Tibial nerve (tissue), 4 donors: ENCODE data around the gene S100A11. TPM values are rescaled to one million over a fixed set of nuclear protein-coding genes. Genes with fewer than 3 reads are reported as not detected.
A peak's percentile ranks its signal among the peaks of the same experiment; 100 is the strongest.

Source experiments
- DNase-seq, 2 donors: peaks; one replicate each; pipeline ENCODE4 v3.0.0-alpha.2; 2019; ENCODE audit warnings: low spot score in 2 of 2
- H3K27ac ChIP-seq, 4 donors: fragments of 200-600 bp; sonication (generic) in 3 of 4; one replicate each; pipeline ENCODE4 v1.5.1; 2017 to 2019; ENCODE audit warnings: mild to moderate bottlenecking in 1 of 4
- H3K27me3 ChIP-seq, 2 donors: fragments of 200-600 bp; sonication (generic) in 1 of 2; one replicate each; pipeline versions ENCODE4 v1.5.1 to v1.6.0; 2017 to 2019
- H3K36me3 ChIP-seq, 3 donors: fragments of 200-600 bp; sonication (generic); one replicate each; pipeline ENCODE4 v1.5.1; 2018 to 2019
- H3K4me1 ChIP-seq, 4 donors: fragments of 200-600 bp; sonication (generic) in 3 of 4; one replicate each; pipeline ENCODE4 v1.5.1; 2017 to 2019
- H3K4me3 ChIP-seq, 4 donors: fragments of 200-600 bp; sonication (generic) in 3 of 4; one replicate each; pipeline ENCODE4 v1.5.1; 2017 to 2019; ENCODE audit warnings: mild to moderate bottlenecking in 1 of 4, moderate library complexity in 1 of 4
- H3K9me3 ChIP-seq, 4 donors: fragments of 200-600 bp; sonication (generic) in 3 of 4; one replicate each; pipeline ENCODE4 v1.5.1; 2017 to 2019
- CTCF ChIP-seq, 5 experiments: fragments of 200-600 bp in 3 of 5; fragments of 450-650 bp in 2 of 5; sonication (generic) in 3 of 5; IDR thresholded peaks; one replicate each; pipeline ENCODE4 v1.5.1; 2016 to 2019; ENCODE audit warnings: antibody characterized with exemption in 5 of 5, mild to moderate bottlenecking in 3 of 5, moderate library complexity in 2 of 5
- EP300 ChIP-seq, 2 donors: sonication (generic); formaldehyde crosslinking; IDR thresholded peaks; one replicate each; pipeline ENCODE4 v1.6.1; 2017; ENCODE audit warnings: antibody characterized with exemption in 2 of 2, mild to moderate bottlenecking in 1 of 2
- POLR2A ChIP-seq, 2 donors: fragments of 450-650 bp; IDR thresholded peaks; one replicate each; pipeline ENCODE4 v1.6.1; 2017; ENCODE audit warnings: antibody characterized with exemption in 2 of 2, mild to moderate bottlenecking in 2 of 2, moderate library complexity in 2 of 2
- WGBS, 2 donors: methylation state at CpG; one replicate each; pipeline ENCODE4 v1.1.5; 2018; 5-methylcytosine and 5-hydroxymethylcytosine counted together
- total RNA-seq, 4 donors: library from RNA; depleted of rRNA; stranded (reverse); fragments of >200 nt; gene quantifications; one replicate each; pipeline ENCODE4 v1.1.0, GENCODE V29; 2016

S100A11 gene
- total RNA-seq, 4 donors from 2014 or later, result 85.0 to 267 (median 145) TPM

- peak; percentile 88 to 96 for DNase-seq
- no peaks in the 10 kb centered on the region for H3K36me3 ChIP-seq
- H3K27me3 ChIP-seq, result no peaks in the 10 kb centered on the region
- no peak overlapping the region for H3K4me3 ChIP-seq
- WGBS, 2 donors, result 64 to 66% methylated on average over 4 of the region's 4 CpGs
- no peaks in the 10 kb centered on the region for H3K9me3 ChIP-seq
- H3K4me1 ChIP-seq, result peaks cover 0 to 22% (median 6%) of the 10 kb centered on the region in 4 donors
- peak in 1 of 2 donors; percentile 21 for TF ChIP-seq POLR2A (IDR thresholded peaks at IDR 0.05)
- peak in 1 of 2 donors; percentile 58 for TF ChIP-seq EP300 (IDR thresholded peaks at IDR 0.05)
- TF ChIP-seq CTCF (IDR thresholded peaks at IDR 0.05), result peak; percentile 89 to 93 (median 92)
- peak overlapping the region; percentile 24 to 85 (median 66) for H3K27ac ChIP-seq
These were observed 34.9 kb downstream of the S100A11 start for GRCh38 chr1:152001631-152002584.

- TF ChIP-seq EP300 (IDR thresholded peaks at IDR 0.05) (peak in 1 of 2 donors; percentile 9), CTCF (IDR thresholded peaks at IDR 0.05) (no peak)
- no peaks in the 10 kb centered on the region for H3K36me3 ChIP-seq
- 32 to 36% methylated on average over 4 of the region's 4 CpGs for WGBS, 2 donors
- peak overlapping the region; percentile 24 to 85 (median 66) for H3K27ac ChIP-seq
- no peaks in the 10 kb centered on the region for H3K27me3 ChIP-seq
- no peak overlapping the region for H3K4me3 ChIP-seq
- DNase-seq, result no peak
- peaks cover 0 to 29% (median 6%) of the 10 kb centered on the region in 4 donors for H3K4me1 ChIP-seq
- H3K9me3 ChIP-seq, result no peaks in the 10 kb centered on the region
These were observed 35.7 kb downstream of the S100A11 start for GRCh38 chr1:152000964-152001630.

GRCh38 chr1:151998611-151999362 lies 38.0 kb downstream of the S100A11 start:
- Histone ChIP-seq H3K27ac (no peak overlapping the region), H3K27me3 (no peaks in the 10 kb centered on the region), H3K4me3 (no peak overlapping the region), H3K4me1 (peaks cover 0 to 46% (median 19%) of the 10 kb centered on the region in 4 donors), H3K9me3 (no peaks in the 10 kb centered on the region), H3K36me3 (no peaks in the 10 kb centered on the region)
- DNase-seq, result no peak
- no peak for TF ChIP-seq CTCF (IDR thresholded peaks at IDR 0.05)

- no peak for TF ChIP-seq EP300 (IDR thresholded peaks at IDR 0.05)
- no peak for TF ChIP-seq POLR2A (IDR thresholded peaks at IDR 0.05)
- TF ChIP-seq CTCF (IDR thresholded peaks at IDR 0.05), result no peak
- DNase-seq, result no peak
- no peaks in the 10 kb centered on the region for H3K36me3 ChIP-seq
- no peaks in the 10 kb centered on the region for H3K9me3 ChIP-seq
- WGBS, 2 donors, result 91 to 97% methylated on average over 1 of the region's 1 CpG
- no peak overlapping the region for H3K4me3 ChIP-seq
- no peaks in the 10 kb centered on the region for H3K27me3 ChIP-seq
- H3K4me1 ChIP-seq, result peaks cover 0 to 46% (median 19%) of the 10 kb centered on the region in 4 donors
- no peak overlapping the region for H3K27ac ChIP-seq
These were observed 39.6 kb downstream of the S100A11 start for GRCh38 chr1:151997284-151997570.
